H9 (cell line): ENCODE measurements around the gene AQP9. TPM values are rescaled to one million over a fixed set of nuclear protein-coding genes. Genes with fewer than 3 reads are reported as not detected.

Experiments
- DNase-seq: peaks from one replicate; pipeline ENCODE4 v3.0.0-alpha.2; 2017
- H2AFZ ChIP-seq: one replicate; pipeline ENCODE4 v1.6.1; 2013; ENCODE audit warnings: mild to moderate bottlenecking, low read length, control low read depth, moderate library complexity
- H2AK5ac ChIP-seq: 2 replicates; pipeline ENCODE4 v1.6.1; 2013; ENCODE audit warnings: low read length, control low read depth, mixed read lengths; ENCODE audit not compliant: insufficient read length
- H2BK120ac ChIP-seq: one replicate; pipeline ENCODE4 v1.6.1; 2013; ENCODE audit warnings: low read depth, mild to moderate bottlenecking, low read length, control low read depth, inconsistent platforms; ENCODE audit not compliant: poor library complexity, severe bottlenecking
- H2BK12ac ChIP-seq: 2 replicates; pipeline ENCODE4 v1.6.1; 2013; ENCODE audit warnings: low read length, control low read depth, mixed read lengths, low read depth; ENCODE audit not compliant: insufficient read length
- H2BK15ac ChIP-seq: 2 replicates; pipeline ENCODE4 v1.6.1; 2013; ENCODE audit warnings: low read depth, low read length, control low read depth
- H2BK20ac ChIP-seq: one replicate; pipeline ENCODE4 v1.6.1; 2013; ENCODE audit warnings: low read depth, mild to moderate bottlenecking, low read length, control low read depth, inconsistent platforms; ENCODE audit not compliant: poor library complexity, severe bottlenecking
- H2BK5ac ChIP-seq: 2 replicates; pipeline ENCODE4 v1.6.1; 2013; ENCODE audit warnings: low read length, control low read depth, mixed read lengths; ENCODE audit not compliant: insufficient read length
- H3K14ac ChIP-seq: 2 replicates; pipeline ENCODE4 v1.6.1; 2013; ENCODE audit warnings: low read length, control low read depth; ENCODE audit not compliant: insufficient read depth
- H3K18ac ChIP-seq: 2 replicates; pipeline ENCODE4 v1.6.1; 2013; ENCODE audit warnings: low read depth, mild to moderate bottlenecking, mixed read lengths, low read length, control low read depth; ENCODE audit not compliant: insufficient read length
- H3K23ac ChIP-seq: 2 replicates; pipeline ENCODE4 v1.6.1; 2013; ENCODE audit warnings: low read length, control low read depth, mixed read lengths, low read depth; ENCODE audit not compliant: insufficient read length
- H3K23me2 ChIP-seq: 2 replicates; pipeline ENCODE4 v1.6.1; 2013; ENCODE audit warnings: low read depth, mild to moderate bottlenecking, mixed read lengths, low read length, control low read depth; ENCODE audit not compliant: insufficient read length, poor library complexity, severe bottlenecking
- H3K27ac ChIP-seq: 2 replicates; pipeline ENCODE4 v1.5.1; 2013; ENCODE audit warnings: low read length, control low read depth, mixed read lengths, low read depth; ENCODE audit not compliant: insufficient read length
- H3K27me3 ChIP-seq: 2 replicates; pipeline ENCODE4 v1.6.1; 2013; ENCODE audit warnings: low read length, control low read depth, inconsistent platforms; ENCODE audit not compliant: insufficient read depth
- H3K4ac ChIP-seq: 2 replicates; pipeline ENCODE4 v1.6.1; 2013; ENCODE audit warnings: low read depth, mild to moderate bottlenecking, control low read depth, inconsistent platforms, low read length, moderate library complexity
- H3K4me1 ChIP-seq: 2 replicates; pipeline ENCODE4 v1.6.1; 2013; ENCODE audit warnings: low read length, control low read depth, inconsistent platforms; ENCODE audit not compliant: insufficient read depth
- H3K4me2 ChIP-seq: 2 replicates; pipeline ENCODE4 v1.6.1; 2013; ENCODE audit warnings: low read length, control low read depth, mixed read lengths; ENCODE audit not compliant: insufficient read length, insufficient read depth
- H3K56ac ChIP-seq: 2 replicates; pipeline ENCODE4 v1.6.1; 2013; ENCODE audit warnings: low read depth, mild to moderate bottlenecking, mixed read lengths, low read length, control low read depth; ENCODE audit not compliant: insufficient read length
- H3K79me1 ChIP-seq: 2 replicates; pipeline ENCODE4 v1.6.1; 2013; ENCODE audit warnings: low read depth, mild to moderate bottlenecking, moderate library complexity, low read length, control low read depth, inconsistent platforms; ENCODE audit not compliant: insufficient read depth, poor library complexity, severe bottlenecking
- H3K79me2 ChIP-seq: 2 replicates; pipeline ENCODE4 v1.6.1; 2013; ENCODE audit warnings: low read length, control low read depth, inconsistent platforms; ENCODE audit not compliant: insufficient read depth
- H3K9ac ChIP-seq: 2 replicates; pipeline ENCODE4 v1.6.1; 2013; ENCODE audit warnings: low read length, control low read depth, mixed read lengths; ENCODE audit not compliant: insufficient read length; ENCODE audit errors: extremely low read depth
- H3K9me3 ChIP-seq: one replicate; pipeline ENCODE4 v1.6.1; 2013; ENCODE audit warnings: low read depth, low read length, inconsistent platforms; ENCODE audit not compliant: control insufficient read depth
- H3T11ph ChIP-seq: one replicate; pipeline ENCODE4 v1.6.1; 2013; ENCODE audit warnings: mild to moderate bottlenecking, low read length, control low read depth, inconsistent platforms
- H4K20me1 ChIP-seq: one replicate; pipeline ENCODE4 v1.6.1; 2013; ENCODE audit not compliant: control insufficient read depth, insufficient read length, insufficient read depth
- H4K5ac ChIP-seq: 2 replicates; pipeline ENCODE4 v1.6.1; 2013; ENCODE audit warnings: low read depth, mild to moderate bottlenecking, mixed read lengths, low read length, control low read depth; ENCODE audit not compliant: insufficient read length
- H4K8ac ChIP-seq: replicated peaks from 2 replicates; pipeline ENCODE4 v1.6.1; 2013; ENCODE audit warnings: low read length, control low read depth, mixed read lengths, low read depth; ENCODE audit not compliant: insufficient read length
- H4K91ac ChIP-seq: 2 replicates; pipeline ENCODE4 v1.6.1; 2013; ENCODE audit warnings: low read depth, mild to moderate bottlenecking, moderate library complexity, mixed read lengths, low read length, control low read depth; ENCODE audit not compliant: insufficient read length
- H3K27ac Mint-ChIP-seq, 3 experiments: 2 replicates in 2 of 3; 3 replicates in 1 of 3; pipeline ENCODE4 v1.8.0; 2020 to 2021; ENCODE audit warnings: mixed read lengths in 3 of 3, mild to moderate bottlenecking in 1 of 3, moderate library complexity in 1 of 3
- H3K27me3 Mint-ChIP-seq: 2 replicates; pipeline ENCODE4 v1.8.0; 2021; ENCODE audit warnings: low read depth, mild to moderate bottlenecking, moderate library complexity, mixed read lengths
- H3K36me3 Mint-ChIP-seq, 3 experiments: 2 replicates in 2 of 3; 3 replicates in 1 of 3; pipeline ENCODE4 v1.8.0; 2020 to 2021; ENCODE audit warnings: low read depth in 3 of 3, mixed read lengths in 3 of 3; ENCODE audit not compliant: insufficient read depth in 1 of 3
- H3K4me1 Mint-ChIP-seq, 2 experiments: 2 replicates each; pipeline ENCODE4 v1.8.0; 2020; ENCODE audit warnings: mixed read lengths in 2 of 2
- H3K4me3 Mint-ChIP-seq, 2 experiments: 2 replicates in 1 of 2; 3 replicates in 1 of 2; pipeline ENCODE4 v1.8.0; 2020 to 2021; ENCODE audit warnings: mild to moderate bottlenecking in 2 of 2, mixed read lengths in 2 of 2, moderate library complexity in 1 of 2
- H3K9me3 Mint-ChIP-seq, 2 experiments: 2 replicates in 1 of 2; 3 replicates in 1 of 2; pipeline ENCODE4 v1.8.0; 2020; ENCODE audit warnings: mild to moderate bottlenecking in 2 of 2, mixed read lengths in 2 of 2, moderate library complexity in 1 of 2
- WGBS: extraction: QIAGEN DNeasy Blood & Tissue Kit; methylation state at CpG from one replicate; pipeline ENCODE4 v1.1.7; 2013; ENCODE audit warnings: missing lambda C conversion rate, low lambda C conversion rate, mixed read lengths; ENCODE audit not compliant: insufficient read length; ENCODE audit errors: extremely low coverage; 5-methylcytosine and 5-hydroxymethylcytosine counted together
- total RNA-seq: library from RNA; stranded (reverse); gene quantifications from 2 replicates; pipeline ENCODE4 v1.2.1, GENCODE V29; 2021
- TF ChIP-seq, protein P1 (sequence below): fragments of 200-600 bp; sonication (generic); conservative IDR thresholded peaks from 3 replicates; pipeline ENCODE4 v1.8.0; 2021; ENCODE audit warnings: antibody characterized with exemption, mild to moderate bottlenecking

AQP9 gene
- total RNA-seq, 1 experiment from 2014 or later = not detected

DNA sequence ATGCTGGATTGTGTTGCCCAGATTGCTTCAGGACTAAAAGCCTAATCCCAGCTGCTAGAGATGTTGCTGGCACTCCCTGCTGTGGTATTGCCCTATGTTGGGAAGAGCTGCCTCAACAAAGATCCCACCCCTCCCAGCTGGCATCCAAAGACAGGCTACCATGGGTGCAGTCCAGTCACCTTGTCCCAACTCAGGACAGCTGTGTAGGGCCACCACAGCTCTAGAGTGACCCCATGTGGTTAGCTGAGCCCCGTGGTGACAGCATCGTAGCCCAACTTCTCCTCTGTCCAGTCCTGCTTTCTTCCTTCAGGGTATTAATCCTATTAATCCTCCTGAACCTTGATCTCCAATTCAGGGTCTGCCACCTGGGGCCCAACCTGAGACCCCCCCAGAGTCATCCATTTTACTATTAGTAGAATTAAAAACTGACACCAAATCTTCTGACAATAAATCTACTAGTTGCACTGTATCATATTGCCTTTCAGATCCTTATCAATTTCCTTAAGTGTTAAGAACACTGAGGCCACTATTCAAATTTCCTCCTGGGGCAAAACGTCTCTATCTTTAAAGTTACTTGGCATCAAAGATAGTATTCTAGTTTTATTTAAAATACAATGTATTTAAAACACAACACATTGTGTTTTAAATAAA, 83.5 kb downstream of the AQP9 start:
- H2BK120ac ChIP-seq = no peak overlapping the region
- no peak overlapping the region for H3K27ac ChIP-seq
- TF ChIP-seq, protein P1, sequence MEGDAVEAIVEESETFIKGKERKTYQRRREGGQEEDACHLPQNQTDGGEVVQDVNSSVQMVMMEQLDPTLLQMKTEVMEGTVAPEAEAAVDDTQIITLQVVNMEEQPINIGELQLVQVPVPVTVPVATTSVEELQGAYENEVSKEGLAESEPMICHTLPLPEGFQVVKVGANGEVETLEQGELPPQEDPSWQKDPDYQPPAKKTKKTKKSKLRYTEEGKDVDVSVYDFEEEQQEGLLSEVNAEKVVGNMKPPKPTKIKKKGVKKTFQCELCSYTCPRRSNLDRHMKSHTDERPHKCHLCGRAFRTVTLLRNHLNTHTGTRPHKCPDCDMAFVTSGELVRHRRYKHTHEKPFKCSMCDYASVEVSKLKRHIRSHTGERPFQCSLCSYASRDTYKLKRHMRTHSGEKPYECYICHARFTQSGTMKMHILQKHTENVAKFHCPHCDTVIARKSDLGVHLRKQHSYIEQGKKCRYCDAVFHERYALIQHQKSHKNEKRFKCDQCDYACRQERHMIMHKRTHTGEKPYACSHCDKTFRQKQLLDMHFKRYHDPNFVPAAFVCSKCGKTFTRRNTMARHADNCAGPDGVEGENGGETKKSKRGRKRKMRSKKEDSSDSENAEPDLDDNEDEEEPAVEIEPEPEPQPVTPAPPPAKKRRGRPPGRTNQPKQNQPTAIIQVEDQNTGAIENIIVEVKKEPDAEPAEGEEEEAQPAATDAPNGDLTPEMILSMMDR = peak; percentile 56
- H3K27me3 ChIP-seq = no peaks in the 10 kb centered on the region
- no peak overlapping the region for H3K23ac ChIP-seq
- no peak overlapping the region for H4K5ac ChIP-seq
- no peaks in the 10 kb centered on the region for H3K9me3 ChIP-seq
- no peaks in the 10 kb centered on the region for H3K79me2 ChIP-seq
- Mint-ChIP-seq H3K27ac (no peak overlapping the region), H3K4me1 (peaks cover 7 to 8% of the 10 kb centered on the region in 2 experiments; a peak in 3 of 4 replicates), H3K36me3 (peaks cover 0 to 7% (median 5%) of the 10 kb centered on the region in 3 experiments; a peak in 3 of 7 replicates), H3K27me3 (no peaks in the 10 kb centered on the region; the same call in none of the 2 replicates), H3K4me3 (no peak overlapping the region), H3K9me3 (peaks cover 6 to 8% of the 10 kb centered on the region in 2 experiments; a peak in 3 of 5 replicates)
- no peaks in the 10 kb centered on the region for H4K20me1 ChIP-seq
- H2BK20ac ChIP-seq = no peak overlapping the region
- WGBS = no CpG with 5 or more reads among the region's 3 CpGs
- H3K9ac ChIP-seq = no peak overlapping the region
- DNase-seq = peak; percentile 55
- no peak overlapping the region for H3K4ac ChIP-seq
- H3K79me1 ChIP-seq = no peaks in the 10 kb centered on the region
- H3K23me2 ChIP-seq = no peaks in the 10 kb centered on the region
- H4K8ac ChIP-seq = no peak overlapping the region
- H2BK5ac ChIP-seq = no peak overlapping the region
- H2AK5ac ChIP-seq = no peak overlapping the region
- no peak overlapping the region for H3K14ac ChIP-seq
- no peak overlapping the region for H3K56ac ChIP-seq
- H2AFZ ChIP-seq = no peak overlapping the region
- H3K4me2 ChIP-seq = no peak overlapping the region
- H2BK15ac ChIP-seq = no peak overlapping the region
- no peaks in the 10 kb centered on the region for H3K4me1 ChIP-seq
- no peak overlapping the region for H4K91ac ChIP-seq
- no peak overlapping the region for H3K18ac ChIP-seq
- no peak overlapping the region for H2BK12ac ChIP-seq
- H3T11ph ChIP-seq = no peak overlapping the region
